CD4-positive, alpha-beta T cell (primary cell): ENCODE measurements around the gene MYCBP. TPM values are rescaled to one million over a fixed set of nuclear protein-coding genes. Genes with fewer than 3 reads are reported as not detected.

Experiments used
- ATAC-seq: fragments of 200-7000 bp; cut with Tn5 transposase; one replicate; pipeline ENCODE4 v1.10.0; 2022; ENCODE audit warnings: mild to moderate bottlenecking; ENCODE audit not compliant: poor library complexity
- CTCF ChIA-PET: fragments of 350-600 bp; sonication (Branson Sonifier 250); formaldehyde crosslinking; loops from one replicate; lab custom pipeline; 2021; ENCODE audit warnings: antibody characterized with exemption, inconsistent platforms; lab: Charles Lee
- POLR2A ChIA-PET: fragments of 350-600 bp; sonication (Branson Sonifier 250); formaldehyde crosslinking; loops from one replicate; lab custom pipeline; 2021; ENCODE audit warnings: antibody characterized with exemption, inconsistent platforms; lab: Charles Lee
- DNase-seq, 14 experiments: peaks; one replicate each; pipeline ENCODE4 v3.0.0-alpha.2; 2013 to 2020; ENCODE audit warnings: mixed read lengths in 2 of 14
- H3K27ac ChIP-seq, 2 donors: one replicate each; pipeline versions ENCODE4 v1.5.1 to v1.7.0; 2013; ENCODE audit warnings: low read length in 2 of 2, low read depth in 1 of 2, mild to moderate bottlenecking in 1 of 2
- H3K27me3 ChIP-seq, 2 experiments: 1 replicate in 1 of 2; 2 replicates in 1 of 2; pipeline versions ENCODE4 v1.6.1 to v1.7.0; 2013; ENCODE audit warnings: low read length in 2 of 2, control low read depth in 1 of 2, mild to moderate bottlenecking in 1 of 2, moderate library complexity in 1 of 2; ENCODE audit not compliant: insufficient read depth in 2 of 2, control insufficient read depth in 1 of 2
- H3K36me3 ChIP-seq: one replicate; pipeline ENCODE4 v1.6.1; 2013; ENCODE audit warnings: low read length, control low read depth; ENCODE audit not compliant: insufficient read depth
- H3K4me1 ChIP-seq: one replicate; pipeline ENCODE4 v1.6.1; 2013; ENCODE audit warnings: low read length, control low read depth; ENCODE audit not compliant: insufficient read depth
- H3K4me3 ChIP-seq: one replicate; pipeline ENCODE4 v1.5.1; 2013; ENCODE audit warnings: mild to moderate bottlenecking, low read length, moderate library complexity
- H3K9me3 ChIP-seq, 2 experiments: 1 replicate in 1 of 2; 2 replicates in 1 of 2; pipeline versions ENCODE4 v1.6.1 to v1.7.0; 2013; ENCODE audit warnings: low read length in 2 of 2, mild to moderate bottlenecking in 2 of 2, control low read depth in 1 of 2, moderate library complexity in 1 of 2; ENCODE audit not compliant: control insufficient read depth in 1 of 2, insufficient read depth in 1 of 2
- H3K27ac Mint-ChIP-seq: one replicate; pipeline ENCODE4 v1.8.0; 2020; ENCODE audit warnings: mixed read lengths
- H3K27me3 Mint-ChIP-seq: one replicate; pipeline ENCODE4 v1.8.0; 2021; ENCODE audit warnings: mixed read lengths
- H3K36me3 Mint-ChIP-seq: one replicate; pipeline ENCODE4 v1.8.0; 2021; ENCODE audit warnings: low read depth, mixed read lengths
- H3K4me1 Mint-ChIP-seq: one replicate; pipeline ENCODE4 v1.8.0; 2021; ENCODE audit warnings: low read depth, mixed read lengths
- H3K4me3 Mint-ChIP-seq: one replicate; pipeline ENCODE4 v1.8.0; 2020; ENCODE audit warnings: mild to moderate bottlenecking, mixed read lengths
- H3K9me3 Mint-ChIP-seq: one replicate; pipeline ENCODE4 v1.8.0; 2020; ENCODE audit warnings: mixed read lengths
- intact Hi-C, 2 experiments: fragments of 100-400 bp; cut with DNase I in 1 of 2; cut with micrococcal nuclease in 1 of 2; formaldehyde crosslinking; loops; one replicate each; pipeline versions ENCODE4 v1.15.1 to v1.9.0; 2023 to 2025; cut with DNase I, micrococcal nuclease
- polyA plus RNA-seq, 2 donors: library from polyadenylated mRNA; unstranded; fragments of 120-200 nt; gene quantifications; one replicate each; pipeline ENCODE4 v1.2.1, GENCODE V29; 2013
- total RNA-seq, 174 experiments: library from RNA in 2 of 174; stranded (reverse) in 2 of 174; gene quantifications; one replicate each; pipeline ENCODE4 v1.2.3 and lab custom pipeline; 2021 to 2026
- TF ChIP-seq, protein P1 (sequence below): fragments of 200-600 bp; IDR thresholded peaks from one replicate; pipeline ENCODE4 v1.8.0; 2022; ENCODE audit warnings: antibody characterized with exemption, mild to moderate bottlenecking

The MYCBP gene, protein sequence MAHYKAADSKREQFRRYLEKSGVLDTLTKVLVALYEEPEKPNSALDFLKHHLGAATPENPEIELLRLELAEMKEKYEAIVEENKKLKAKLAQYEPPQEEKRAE
- total RNA-seq: 1 to 10 TPM; 1.5 to 2.2 TPM
- polyA plus RNA-seq (2013, experiment 1 of 2): 18.6 TPM
- polyA plus RNA-seq (2013, experiment 2 of 2): 16.8 TPM
- 5.3 to 46.1 (median 18.5) reads per million in 172 experiments for total RNA-seq (lab: John Stamatoyannopoulos, UW)

DNA sequence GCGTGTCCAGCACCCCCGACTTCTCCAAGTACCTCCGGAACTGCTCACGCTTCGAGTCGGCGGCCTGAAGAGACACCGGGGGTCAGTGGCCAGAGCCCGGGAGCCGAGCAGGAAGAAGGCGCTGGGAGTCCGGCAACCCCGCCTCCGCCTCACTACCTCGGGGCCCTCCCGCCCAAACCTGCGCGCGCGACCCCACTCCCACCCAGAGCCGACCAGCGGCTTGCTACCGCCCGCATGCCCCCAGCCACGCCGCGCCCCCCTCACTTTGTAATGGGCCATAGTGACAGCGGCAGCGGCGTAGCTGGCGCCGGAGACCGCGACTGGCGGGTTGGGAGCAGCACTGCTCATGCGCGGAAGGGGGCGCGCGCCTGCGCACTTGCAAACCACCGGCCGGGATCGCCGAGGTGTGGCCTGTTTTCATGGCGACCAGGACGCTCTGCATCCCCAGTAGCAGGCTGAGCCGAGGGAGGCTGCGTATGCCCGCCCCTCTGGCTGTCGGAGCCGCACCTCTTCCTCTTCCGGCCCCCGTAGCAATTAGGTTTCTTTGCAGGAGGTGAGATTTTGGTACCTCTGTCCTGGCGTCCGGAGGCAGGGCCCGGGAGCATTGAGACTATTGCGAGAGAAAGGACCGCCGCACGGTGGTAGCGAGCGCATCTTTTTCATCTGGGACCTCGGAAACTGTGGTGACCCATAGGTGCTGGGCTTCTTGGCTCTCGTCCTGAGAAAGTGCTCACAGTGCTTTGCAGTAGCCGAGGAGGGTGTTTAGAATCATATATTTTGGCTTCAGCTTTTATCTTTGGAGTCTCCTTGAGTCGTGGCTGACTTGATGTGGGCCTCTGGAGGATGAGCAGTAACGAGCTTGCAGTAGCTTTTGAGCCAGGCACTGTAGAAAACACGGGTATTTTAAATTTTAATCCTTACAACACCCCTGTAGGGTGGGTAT, at the start of gene MYCBP:
MYCBP (minus strand) TSS at position 322 of the 943 bp plus-strand sequence; CDS start at position 279, 43 bp downstream.
- H3K36me3 ChIP-seq: no peaks in the 10 kb centered on the region
- H3K9me3 Mint-ChIP-seq: no peaks in the 10 kb centered on the region
- peak within 1 kb of the TSS; percentile 93 for H3K4me3 Mint-ChIP-seq
- peaks cover 14% of the 10 kb centered on the region for H3K36me3 Mint-ChIP-seq
- peak within 1 kb of the TSS; percentile 90 for H3K27ac Mint-ChIP-seq
- H3K27ac ChIP-seq: peak within 1 kb of the TSS; percentile 13 to 73
- H3K4me1 Mint-ChIP-seq: peaks cover 34% of the 10 kb centered on the region
- no peaks in the 10 kb centered on the region for H3K27me3 ChIP-seq
- H3K27me3 Mint-ChIP-seq: no peaks in the 10 kb centered on the region
- TF ChIP-seq, protein P1, sequence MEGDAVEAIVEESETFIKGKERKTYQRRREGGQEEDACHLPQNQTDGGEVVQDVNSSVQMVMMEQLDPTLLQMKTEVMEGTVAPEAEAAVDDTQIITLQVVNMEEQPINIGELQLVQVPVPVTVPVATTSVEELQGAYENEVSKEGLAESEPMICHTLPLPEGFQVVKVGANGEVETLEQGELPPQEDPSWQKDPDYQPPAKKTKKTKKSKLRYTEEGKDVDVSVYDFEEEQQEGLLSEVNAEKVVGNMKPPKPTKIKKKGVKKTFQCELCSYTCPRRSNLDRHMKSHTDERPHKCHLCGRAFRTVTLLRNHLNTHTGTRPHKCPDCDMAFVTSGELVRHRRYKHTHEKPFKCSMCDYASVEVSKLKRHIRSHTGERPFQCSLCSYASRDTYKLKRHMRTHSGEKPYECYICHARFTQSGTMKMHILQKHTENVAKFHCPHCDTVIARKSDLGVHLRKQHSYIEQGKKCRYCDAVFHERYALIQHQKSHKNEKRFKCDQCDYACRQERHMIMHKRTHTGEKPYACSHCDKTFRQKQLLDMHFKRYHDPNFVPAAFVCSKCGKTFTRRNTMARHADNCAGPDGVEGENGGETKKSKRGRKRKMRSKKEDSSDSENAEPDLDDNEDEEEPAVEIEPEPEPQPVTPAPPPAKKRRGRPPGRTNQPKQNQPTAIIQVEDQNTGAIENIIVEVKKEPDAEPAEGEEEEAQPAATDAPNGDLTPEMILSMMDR: no peak
- DNase-seq: peak; percentile 94 to 99 (median 97)
- H3K4me3 ChIP-seq: peak within 1 kb of the TSS; percentile 71
- intact Hi-C loops: loop anchor here (1.0 to 5.0 kb wide), 4 partner anchors 14 to 154 kb away; partner anchors contain the start of genes AKIRIN1 (in 2 of the 2), RRAGC (in 2 of the 2) and NDUFS5 (in 1 of the 2)
- ChIA-PET CTCF (interaction anchor here (1.0 to 1.2 kb wide), 2 partner anchors 16 to 219 kb away, joined by 3 read pairs; no protein-coding TSS in a partner anchor), POLR2A (interaction anchor here (0.6 to 3.6 kb wide), 7 partner anchors 14 to 159 kb away, joined by 3 to 25 read pairs (median 4); partner anchors contain the start of genes NDUFS5 and RRAGC)
- peaks cover 17% of the 10 kb centered on the region for H3K4me1 ChIP-seq
- peak; percentile 99 for ATAC-seq
- no peaks in the 10 kb centered on the region for H3K9me3 ChIP-seq

DNA sequence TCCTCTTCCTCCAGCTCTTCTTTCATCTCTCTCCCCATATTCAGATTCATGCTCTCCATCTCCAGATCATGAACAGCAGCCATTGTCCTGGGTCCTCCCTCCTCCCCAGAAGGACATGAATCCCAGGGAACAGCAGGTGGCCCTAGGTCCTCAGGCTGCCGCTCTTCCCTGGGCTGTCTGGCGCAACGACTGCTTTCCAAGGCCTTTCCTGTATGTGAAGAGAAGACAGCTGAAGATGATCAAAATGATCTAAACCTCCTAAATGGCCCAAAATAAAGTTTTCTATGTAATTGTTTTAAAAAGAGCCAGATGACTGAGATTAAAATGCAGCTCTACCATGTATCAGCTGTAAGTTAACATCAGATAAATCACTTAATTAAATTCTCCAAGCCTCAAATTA, 46.0 kb upstream of the MYCBP start:
- no peaks in the 10 kb centered on the region for H3K27me3 Mint-ChIP-seq
- intact Hi-C loops: no loop called here
- H3K4me1 Mint-ChIP-seq: no peaks in the 10 kb centered on the region
- Histone ChIP-seq H3K27ac (no peak overlapping the region), H3K36me3 (no peaks in the 10 kb centered on the region), H3K4me1 (no peaks in the 10 kb centered on the region), H3K27me3 (no peaks in the 10 kb centered on the region), H3K4me3 (no peak overlapping the region), H3K9me3 (no peaks in the 10 kb centered on the region)
- ChIA-PET POLR2A (no interaction called here), CTCF (no interaction called here)
- H3K27ac Mint-ChIP-seq: no peak overlapping the region
- no peak for ATAC-seq
- H3K9me3 Mint-ChIP-seq: no peaks in the 10 kb centered on the region
- TF ChIP-seq, protein P1: no peak
- no peak for DNase-seq
- H3K36me3 Mint-ChIP-seq: no peaks in the 10 kb centered on the region
- no peak overlapping the region for H3K4me3 Mint-ChIP-seq

DNA sequence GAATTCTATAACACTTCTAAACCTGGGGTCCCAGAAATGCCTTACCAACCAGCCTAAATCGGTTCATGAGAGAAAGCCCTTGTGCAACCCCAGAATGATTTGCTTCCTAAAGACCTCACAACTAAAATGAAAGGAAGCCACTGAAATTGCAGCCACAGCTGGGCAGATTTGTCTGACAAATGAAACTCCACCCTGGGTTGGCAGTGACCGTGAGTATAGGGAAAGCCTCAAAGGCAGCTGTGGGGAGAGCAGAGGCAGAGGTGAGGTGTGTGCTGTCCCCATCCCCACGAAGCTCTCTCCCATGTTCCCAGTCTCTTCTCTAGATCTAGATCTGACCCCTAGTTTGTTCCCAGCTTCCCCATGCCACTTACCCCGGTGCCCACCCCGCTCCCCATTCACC, 45.4 kb upstream of the MYCBP start:
- Histone ChIP-seq H3K27me3 (no peaks in the 10 kb centered on the region), H3K4me3 (no peak overlapping the region), H3K9me3 (no peaks in the 10 kb centered on the region), H3K36me3 (no peaks in the 10 kb centered on the region), H3K4me1 (no peaks in the 10 kb centered on the region), H3K27ac (no peak overlapping the region)
- Mint-ChIP-seq H3K27ac (no peak overlapping the region), H3K4me3 (no peak overlapping the region), H3K36me3 (no peaks in the 10 kb centered on the region), H3K27me3 (no peaks in the 10 kb centered on the region), H3K4me1 (no peaks in the 10 kb centered on the region), H3K9me3 (no peaks in the 10 kb centered on the region)
- ChIA-PET POLR2A (no interaction called here), CTCF (no interaction called here)
- TF ChIP-seq, protein P1: no peak
- intact Hi-C loops: no loop called here
- no peak for DNase-seq
- no peak for ATAC-seq
